IMR-90 (cell line): ENCODE measurements around the gene DPY19L1. TPM values are rescaled to one million over a fixed set of nuclear protein-coding genes. Genes with fewer than 3 reads are reported as not detected.

Experiments used
- BHLHE40 ChIP-seq: fragments of 150-350 bp; IDR thresholded peaks from 2 replicates; pipeline ENCODE4 v1.6.1; 2016; ENCODE audit warnings: mild to moderate bottlenecking, low read depth, low read length
- RCOR1 ChIP-seq: IDR thresholded peaks from 2 replicates; pipeline ENCODE4 v1.6.1; 2012; ENCODE audit warnings: mild to moderate bottlenecking, low read length, improper control_type of control experiment; ENCODE audit not compliant: insufficient replicate concordance
- RFX5 ChIP-seq: IDR thresholded peaks from 2 replicates; pipeline ENCODE4 v1.8.0; 2012; ENCODE audit warnings: low read depth, mild to moderate bottlenecking, low read length, moderate library complexity
- polyA plus RNA-seq, 3 experiments: library from polyadenylated mRNA; depleted of rRNA; stranded (reverse); fragments of >200 nt; gene quantifications; 2 replicates each; pipeline ENCODE4 v1.2.3, GENCODE V29; 2012; ENCODE audit warnings: low replicate concordance in 1 of 3
- total RNA-seq: library from RNA; depleted of rRNA; stranded (reverse); fragments of >200 nt; gene quantifications from 2 replicates; pipeline ENCODE4 v1.2.3, GENCODE V29; 2012

DPY19L1 gene
- total and polyA plus RNA-seq, 2 of the 4 experiments (the other 2 are of a cell fraction), result 12.1 to 12.2 TPM

DNA sequence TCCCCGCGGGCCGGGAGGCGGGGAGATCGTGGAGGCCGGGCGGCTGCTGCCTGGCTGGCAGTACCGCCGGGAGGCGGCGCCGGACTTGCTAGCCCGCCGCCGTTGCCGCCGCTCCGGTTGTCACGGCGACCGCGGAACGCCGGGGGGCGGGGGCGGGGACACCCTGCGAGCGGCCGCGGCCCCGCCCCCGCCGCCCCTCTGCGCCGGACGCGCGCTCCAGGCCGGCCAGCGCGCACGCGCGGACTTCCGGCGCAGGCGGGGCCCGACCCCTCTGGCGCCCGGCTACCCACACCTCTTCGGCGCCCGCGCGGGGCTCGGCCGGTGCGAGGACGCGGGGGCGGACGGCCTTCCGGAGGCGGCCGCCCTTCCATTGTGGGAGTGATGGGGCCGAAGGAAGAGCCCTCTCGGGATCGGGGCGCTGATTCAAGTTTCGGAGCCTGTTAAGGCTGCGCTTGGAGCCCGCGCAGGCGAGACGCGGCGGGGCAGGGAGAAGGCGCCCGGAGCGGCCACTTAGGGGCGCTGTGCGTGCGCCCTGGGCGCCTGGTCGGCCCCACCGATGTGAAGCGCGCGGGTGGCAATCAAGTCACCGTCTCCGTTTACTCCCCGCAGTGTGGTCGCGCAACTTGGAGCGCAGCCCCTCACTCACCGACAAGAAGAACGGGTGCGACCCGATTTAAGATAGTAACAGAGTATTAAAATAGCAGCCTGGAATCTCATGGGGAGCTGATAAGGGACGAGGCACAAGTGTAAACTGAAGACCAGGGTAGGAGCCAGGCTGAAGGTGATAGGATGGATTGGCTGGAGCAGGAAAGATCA, 449 bp upstream of the DPY19L1 start (continued):
- TF ChIP-seq BHLHE40 (no peak), RFX5 (no peak), RCOR1 (no peak)
